ENCODE measurements around the gene EVA1C. TPM values are rescaled to one million over a fixed set of nuclear protein-coding genes. Genes with fewer than 3 reads are reported as not detected.

Gene EVA1C
- total and polyA plus RNA-seq, 2 donors (not counting 3 experiments of a cell fraction or from before 2014, with no cell fraction given) = 22.8 to 38.6 TPM

DNA sequence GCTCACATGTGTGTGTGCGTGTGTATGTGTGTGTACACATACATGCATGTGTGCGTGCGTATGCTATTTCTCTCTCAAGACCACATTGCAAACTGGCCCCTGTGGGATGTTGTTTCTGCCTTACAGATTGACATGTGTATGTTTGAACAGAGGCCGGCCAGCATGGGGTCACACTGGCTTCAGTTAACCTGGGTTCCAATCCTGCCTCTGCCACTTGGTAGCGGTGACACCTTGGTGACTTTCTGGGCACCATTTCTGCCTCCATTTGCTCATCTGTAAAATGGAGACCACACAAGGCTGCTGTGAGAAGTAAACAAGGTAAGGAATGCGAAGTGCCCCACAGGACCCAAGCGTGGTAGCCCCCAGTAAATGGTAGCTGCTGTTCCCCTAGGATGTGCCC, 121.1 kb downstream of the EVA1C start:
- TF ChIP-seq GATA2 (IDR thresholded peaks at IDR 0.05; ENCODE audit: insufficient read depth, insufficient read length, low read depth, low read length) = no peak
- no peak for TF ChIP-seq CTCF (IDR thresholded peaks at IDR 0.05; ENCODE audit: extremely low read depth in 1 of 2, insufficient read depth in 1 of 2, low read depth in 1 of 2, low read length in 2 of 2)
- TF ChIP-seq JUN (IDR thresholded peaks at IDR 0.05; ENCODE audit: borderline replicate concordance, insufficient read depth, insufficient read length, low read depth) = no peak
- no peak for TF ChIP-seq EZH2 (IDR thresholded peaks at IDR 0.05; ENCODE audit: borderline replicate concordance, low read depth, low read length, severe bottlenecking)
- TF ChIP-seq POLR2A (IDR thresholded peaks at IDR 0.05; ENCODE audit: low read depth, low read length) = no peak
- TF ChIP-seq MYC (IDR thresholded peaks at IDR 0.05; ENCODE audit: low read depth, low read length) = no peak
- TF ChIP-seq FOS (IDR thresholded peaks at IDR 0.05; ENCODE audit: borderline replicate concordance, insufficient read depth, low read length) = no peak
- TF ChIP-seq POLR2AphosphoS5 (IDR thresholded peaks at IDR 0.05; ENCODE audit: insufficient read depth, low read depth, low read length) = no peak
- TF ChIP-seq, protein P1, sequence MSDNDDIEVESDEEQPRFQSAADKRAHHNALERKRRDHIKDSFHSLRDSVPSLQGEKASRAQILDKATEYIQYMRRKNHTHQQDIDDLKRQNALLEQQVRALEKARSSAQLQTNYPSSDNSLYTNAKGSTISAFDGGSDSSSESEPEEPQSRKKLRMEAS (IDR thresholded peaks at IDR 0.05; ENCODE audit: insufficient read depth, insufficient read length) = no peak
- Histone ChIP-seq H3K9me3 (replicated peaks; ENCODE audit: control insufficient read depth, insufficient read depth, low read length) (no peaks in the 10 kb centered on the region), H4K20me1 (replicated peaks; ENCODE audit: control insufficient read depth, extremely low read depth, insufficient read depth, low read length) (no peaks in the 10 kb centered on the region), H2AFZ (ENCODE audit: low read depth, low read length) (no peak overlapping the region), H3K79me2 (ENCODE audit: control insufficient read depth, insufficient read depth, low read length) (no peaks in the 10 kb centered on the region), H3K27me3 (ENCODE audit: control insufficient read depth in 2 of 2, insufficient read depth in 2 of 2, low read length in 2 of 2) (no peaks in the 10 kb centered on the region), H3K4me1 (ENCODE audit: control insufficient read depth, extremely low read depth, insufficient read depth, low read length) (no peaks in the 10 kb centered on the region), H3K9me1 (replicated peaks; ENCODE audit: control insufficient read depth, extremely low read depth, insufficient read depth, low read length) (no peaks in the 10 kb centered on the region), H3K27ac (ENCODE audit: insufficient read depth, low read depth, low read length) (no peak overlapping the region), H3K9ac (replicated peaks; ENCODE audit: extremely low read depth, insufficient read depth, low read length) (no peak overlapping the region), H3K36me3 (ENCODE audit: control insufficient read depth in 2 of 2, extremely low read depth in 1 of 2, insufficient read depth in 2 of 2, low read length in 2 of 2) (no peaks in the 10 kb centered on the region), H3K4me2 (ENCODE audit: insufficient read depth, low read length) (no peak overlapping the region), H3K4me3 (replicated peaks in 1 of 3; ENCODE audit: insufficient read depth in 1 of 3, low read depth in 1 of 3, low read length in 3 of 3) (no peak overlapping the region)
- dilution Hi-C loops (cut with MboI; ENCODE audit: extremely low pct_ligation_motif_present, low sequenced_read_pairs) (no loop called here), intact Hi-C loops (cut with micrococcal nuclease) (no loop called here)
- CTCF ChIA-PET = no interaction called here
- FAIRE-seq (no peak), DNase-seq (ENCODE audit: low read depth, low spot score) (no peak)
- no TSS peak for BruUV-seq (replicated peaks)
- POLR2A ChIA-PET = no interaction called here

Data from endothelial cell of umbilical vein (primary cell).